Effector memory CD8-positive, alpha-beta T cell (primary cell): Measurements from ENCODE around the gene ZNF705A.
"Not testable (repeated sequence)": the region's sequence is repeated elsewhere in the genome, so short reads cannot be mapped to it uniquely, and the experiment has no call there.

Experiments
- ATAC-seq: fragments of 150-1000 bp; cut with Tn5 transposase; replicated peaks from 2 replicates; pipeline ENCODE4 v1.10.0; 2021; ENCODE audit warnings: mild to moderate bottlenecking, moderate library complexity
- DNase-seq, 3 experiments: peaks; one replicate each; pipeline ENCODE4 v3.0.0; 2021
- H3K27ac Mint-ChIP-seq, 2 donors: one replicate each; pipeline ENCODE4 v1.8.0; 2022; ENCODE audit warnings: mild to moderate bottlenecking in 2 of 2, mixed read lengths in 2 of 2, moderate library complexity in 2 of 2
- H3K27me3 Mint-ChIP-seq, 2 donors: one replicate each; pipeline ENCODE4 v1.8.0; 2022; ENCODE audit warnings: mixed read lengths in 2 of 2
- H3K36me3 Mint-ChIP-seq: one replicate; pipeline ENCODE4 v1.8.0; 2022; ENCODE audit warnings: mild to moderate bottlenecking, moderate library complexity, mixed read lengths; ENCODE audit not compliant: insufficient read depth
- H3K4me1 Mint-ChIP-seq, 2 donors: one replicate each; pipeline ENCODE4 v1.8.0; 2022; ENCODE audit warnings: low read depth in 2 of 2, mixed read lengths in 2 of 2
- H3K4me3 Mint-ChIP-seq, 2 donors: one replicate each; pipeline ENCODE4 v1.8.0; 2022; ENCODE audit warnings: mild to moderate bottlenecking in 2 of 2, mixed read lengths in 2 of 2, moderate library complexity in 2 of 2
- H3K9me3 Mint-ChIP-seq, 2 donors: one replicate each; pipeline ENCODE4 v1.8.0; 2022; ENCODE audit warnings: mixed read lengths in 2 of 2
- total RNA-seq, 9 experiments: gene quantifications; one replicate each; lab custom pipeline; 2026; lab: John Stamatoyannopoulos, UW

The ZNF705A gene
- 0 to 0.12 (median 0) reads per million in 9 experiments for total RNA-seq

DNA sequence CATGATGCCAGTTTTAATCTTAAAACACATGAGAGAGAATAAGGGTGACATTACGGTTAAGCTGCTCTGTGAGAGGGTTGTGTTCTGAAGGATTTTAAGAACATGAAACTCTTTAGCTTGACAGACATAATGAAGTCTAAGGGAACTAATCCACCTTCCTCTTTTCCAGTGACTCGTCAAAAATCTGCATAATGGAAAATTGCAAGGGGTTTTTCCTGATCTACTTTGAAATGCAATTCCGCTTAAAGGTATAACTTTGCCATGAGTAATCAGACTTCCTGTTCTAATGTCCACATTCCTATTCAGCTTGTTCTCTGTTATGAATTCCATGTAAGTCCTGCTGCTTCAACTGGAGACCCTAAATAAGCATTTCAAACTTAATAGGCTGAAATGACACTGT is at the start of gene ZNF705A:
Gene ZNF705A (plus strand): TSS at position 171 of the 400 bp plus-strand sequence. CDS start 15,611 bp downstream, outside the sequence.
- H3K4me1 Mint-ChIP-seq, result no peaks in the 10 kb centered on the region
- DNase-seq (no peak), ATAC-seq (no peak)
- H3K27ac Mint-ChIP-seq, result no peak within 1 kb of the TSS
- no peaks in the 10 kb centered on the region for H3K36me3 Mint-ChIP-seq
- no peak within 1 kb of the TSS for H3K4me3 Mint-ChIP-seq
- H3K9me3 Mint-ChIP-seq, result no peaks in the 10 kb centered on the region
- H3K27me3 Mint-ChIP-seq, result peaks cover 49 to 52% of the 10 kb centered on the region in 2 donors

- peak; percentile 66 to 75 (median 67) for DNase-seq
- Mint-ChIP-seq H3K36me3 (peaks cover 11% of the 10 kb centered on the region), H3K4me3 (no peak overlapping the region), H3K9me3 (no peaks in the 10 kb centered on the region), H3K27ac (no peak overlapping the region), H3K4me1 (peaks cover 0 to 3% of the 10 kb centered on the region in 2 donors), H3K27me3 (no peaks in the 10 kb centered on the region)
- ATAC-seq, result peak; percentile 81
Measured at GRCh38 chr12:8108808-8109398, 47.9 kb upstream of the ZNF705A start.

GRCh38 chr12:8113117-8113516 is 43.7 kb upstream of the ZNF705A start:
- H3K4me3 Mint-ChIP-seq, ATAC-seq, H3K27me3 Mint-ChIP-seq, H3K27ac Mint-ChIP-seq, H3K4me1 Mint-ChIP-seq, DNase-seq, H3K9me3 Mint-ChIP-seq, H3K36me3 Mint-ChIP-seq: not testable (repeated sequence)

GRCh38 chr12:8120072-8120713 is 36.6 kb upstream of the ZNF705A start:
- Mint-ChIP-seq H3K4me1 (no peaks in the 10 kb centered on the region), H3K27ac (no peak overlapping the region), H3K27me3 (no peaks in the 10 kb centered on the region), H3K4me3 (no peak overlapping the region), H3K36me3 (peaks cover 3% of the 10 kb centered on the region), H3K9me3 (no peaks in the 10 kb centered on the region)
- DNase-seq, result no peak
- no peak for ATAC-seq

- no peak within 1 kb of the TSS for H3K4me3 Mint-ChIP-seq
- no peak for DNase-seq
- no peaks in the 10 kb centered on the region for H3K27me3 Mint-ChIP-seq
- no peaks in the 10 kb centered on the region for H3K4me1 Mint-ChIP-seq
- peaks cover 1% of the 10 kb centered on the region for H3K36me3 Mint-ChIP-seq
- ATAC-seq, result no peak
- no peak within 1 kb of the TSS for H3K27ac Mint-ChIP-seq
- H3K9me3 Mint-ChIP-seq, result no peaks in the 10 kb centered on the region
Measured at GRCh38 chr12:8123124-8123912, 33.5 kb upstream of the ZNF705A start, which contains the start of gene CLEC4A. TSS of gene CLEC4A (plus strand) at chr12:8123617. CDS start at chr12:8123879, 262 bp downstream.

GRCh38 chr12:8127138-8127537 is 29.7 kb upstream of the ZNF705A start:
- Mint-ChIP-seq H3K9me3 (no peaks in the 10 kb centered on the region), H3K27ac (no peak overlapping the region), H3K27me3 (no peaks in the 10 kb centered on the region), H3K36me3 (peaks cover 3% of the 10 kb centered on the region), H3K4me1 (no peaks in the 10 kb centered on the region), H3K4me3 (no peak overlapping the region)
- DNase-seq (no peak), ATAC-seq (peak; percentile 19)

DNA sequence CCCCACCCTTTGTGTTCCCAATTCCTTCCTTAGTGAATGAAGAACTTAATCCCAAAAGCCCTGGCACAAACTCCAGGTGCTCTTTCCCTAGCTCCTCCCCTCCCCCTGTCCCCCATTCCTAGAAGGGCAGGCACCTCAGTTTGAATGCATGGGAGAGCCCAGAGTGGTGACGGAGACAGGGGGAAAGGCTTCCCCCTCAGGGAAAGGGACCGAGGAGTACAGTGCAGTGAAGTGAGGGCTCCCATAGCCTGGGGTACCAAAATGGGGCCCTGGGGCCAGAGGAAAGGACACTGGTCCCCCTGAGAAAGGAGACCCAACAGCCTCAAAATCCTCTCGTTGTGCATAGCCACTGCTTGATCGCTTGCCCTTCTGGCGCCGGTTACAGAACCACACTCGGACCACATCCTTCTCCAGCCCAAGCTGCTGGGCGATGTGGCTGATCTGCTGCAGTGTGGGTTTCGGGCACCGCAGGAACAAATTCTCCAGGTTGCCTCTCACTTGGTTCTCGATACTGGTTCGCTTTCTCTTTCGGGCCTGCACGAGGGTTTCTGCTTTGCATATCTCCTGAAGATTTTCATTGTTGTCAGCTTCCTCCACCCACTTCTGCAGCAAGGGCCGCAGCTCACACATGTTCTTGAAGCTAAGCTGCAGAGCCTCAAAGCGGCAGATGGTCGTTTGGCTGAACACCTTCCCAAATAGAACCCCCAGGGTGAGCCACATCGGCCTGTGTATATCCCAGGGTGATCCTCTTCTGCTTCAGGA is 23.0 kb upstream of the ZNF705A start:
- not testable (repeated sequence) for H3K4me3 Mint-ChIP-seq, H3K36me3 Mint-ChIP-seq, DNase-seq, H3K4me1 Mint-ChIP-seq, ATAC-seq, H3K27me3 Mint-ChIP-seq, H3K9me3 Mint-ChIP-seq
- peak overlapping the region in 1 of 2 donors; percentile 20 for H3K27ac Mint-ChIP-seq

DNA sequence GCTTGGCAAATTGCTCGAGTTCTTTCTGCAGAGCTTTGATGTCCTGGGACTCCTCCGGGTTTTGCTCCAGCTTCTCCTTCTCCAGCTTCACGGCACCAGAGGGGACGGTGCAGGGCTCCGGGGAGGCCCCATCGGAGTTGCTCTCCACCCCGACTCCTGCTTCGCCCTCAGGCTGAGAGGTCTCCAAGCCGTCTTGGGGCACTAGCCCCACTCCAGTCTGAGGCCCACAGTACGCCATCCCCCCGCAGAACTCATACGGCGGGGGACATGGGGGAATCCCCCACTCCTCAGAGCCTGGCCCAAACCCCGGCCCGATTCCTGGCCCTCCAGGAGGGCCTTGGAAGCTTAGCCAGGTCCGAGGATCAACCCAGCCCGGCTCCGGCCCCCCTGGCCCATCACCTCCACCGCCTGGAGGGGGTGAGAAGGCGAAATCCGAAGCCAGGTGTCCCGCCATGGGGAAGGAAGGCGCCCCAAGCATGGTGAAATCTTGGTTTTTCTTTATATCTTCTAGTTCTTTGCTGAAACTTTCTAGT is 22.4 kb upstream of the ZNF705A start:
- not testable (repeated sequence) for ATAC-seq, H3K4me1 Mint-ChIP-seq, DNase-seq, H3K4me3 Mint-ChIP-seq, H3K36me3 Mint-ChIP-seq, H3K27me3 Mint-ChIP-seq, H3K9me3 Mint-ChIP-seq
- peak overlapping the region in 1 of 2 donors; percentile 20 for H3K27ac Mint-ChIP-seq

DNA sequence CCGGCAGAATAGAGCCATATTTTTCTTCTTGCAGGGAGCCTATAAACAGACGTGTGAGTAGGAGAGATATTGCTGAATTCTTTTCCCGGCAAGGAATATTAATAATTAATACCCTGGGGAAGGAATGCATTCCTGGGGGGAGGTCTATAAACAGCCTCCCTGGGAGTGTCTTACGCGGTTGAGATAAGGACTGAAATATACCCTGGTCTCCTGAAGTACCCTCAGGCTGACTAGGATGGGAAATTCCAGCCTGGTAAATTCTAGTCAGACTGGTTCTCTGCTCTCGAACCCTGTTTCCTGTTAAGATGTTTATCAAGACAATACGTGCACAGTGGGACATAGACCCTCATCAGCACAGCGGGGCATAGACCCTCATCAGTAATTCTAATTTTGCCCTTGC is 15.2 kb upstream of the ZNF705A start:
- H3K36me3 Mint-ChIP-seq, H3K4me3 Mint-ChIP-seq, ATAC-seq, H3K4me1 Mint-ChIP-seq, DNase-seq, H3K9me3 Mint-ChIP-seq, H3K27ac Mint-ChIP-seq: not testable (repeated sequence)
- peaks cover 15 to 31% of the 10 kb centered on the region in 2 donors for H3K27me3 Mint-ChIP-seq

- H3K4me1 Mint-ChIP-seq, result no peaks in the 10 kb centered on the region
- H3K9me3 Mint-ChIP-seq, result peaks cover 4 to 9% of the 10 kb centered on the region in 2 donors
- H3K4me3 Mint-ChIP-seq, result no peak overlapping the region
- no peaks in the 10 kb centered on the region for H3K36me3 Mint-ChIP-seq
- H3K27me3 Mint-ChIP-seq, result peaks cover 15 to 36% of the 10 kb centered on the region in 2 donors
- ATAC-seq (no peak), DNase-seq (no peak)
- no peak overlapping the region for H3K27ac Mint-ChIP-seq
Measured at GRCh38 chr12:8143261-8143660, 13.6 kb upstream of the ZNF705A start.

GRCh38 chr12:8145754-8146441 is 10.9 kb upstream of the ZNF705A start:
- H3K4me1 Mint-ChIP-seq, result no peaks in the 10 kb centered on the region
- H3K9me3 Mint-ChIP-seq, result peaks cover 4 to 9% of the 10 kb centered on the region in 2 donors
- DNase-seq, result no peak
- H3K27ac Mint-ChIP-seq, result no peak overlapping the region
- H3K36me3 Mint-ChIP-seq, result no peaks in the 10 kb centered on the region
- ATAC-seq, result no peak
- peaks cover 28 to 45% of the 10 kb centered on the region in 2 donors for H3K27me3 Mint-ChIP-seq
- H3K4me3 Mint-ChIP-seq, result no peak overlapping the region

DNA sequence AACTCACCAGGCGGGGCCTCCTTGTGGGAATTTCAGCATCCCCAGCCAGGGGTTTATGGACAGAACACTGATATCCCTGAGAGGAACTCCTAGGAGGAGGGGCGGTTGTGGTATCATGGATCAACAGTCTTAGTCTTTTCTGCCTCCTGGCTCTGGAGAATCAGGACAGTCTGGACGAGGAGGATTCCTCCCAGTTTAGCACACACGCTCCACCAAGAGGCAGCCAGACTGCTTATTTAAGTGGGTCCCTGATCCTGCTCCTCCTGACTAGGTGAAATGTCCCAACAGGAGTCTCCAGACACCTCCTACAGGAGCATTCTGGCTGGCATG is 10.4 kb upstream of the ZNF705A start:
- Mint-ChIP-seq H3K27ac (no peak overlapping the region), H3K27me3 (peaks cover 30 to 50% of the 10 kb centered on the region in 2 donors), H3K9me3 (peaks cover 4 to 9% of the 10 kb centered on the region in 2 donors), H3K4me1 (no peaks in the 10 kb centered on the region), H3K36me3 (no peaks in the 10 kb centered on the region), H3K4me3 (no peak overlapping the region)
- no peak for ATAC-seq
- DNase-seq, result no peak
